Glutamatergic neuron (in vitro differentiated cells): ENCODE data around the gene DMBX1. TPM values are rescaled to one million over a fixed set of nuclear protein-coding genes. Genes with fewer than 3 reads are reported as not detected.
A peak's percentile ranks its signal among the peaks of the same experiment; 100 is the strongest.

Source experiments
- DNase-seq: peaks from one replicate; pipeline ENCODE4 v3.0.0; 2022
- H3K27ac Mint-ChIP-seq: one replicate; pipeline ENCODE4 v1.8.0; 2020; ENCODE audit warnings: mild to moderate bottlenecking, mixed read lengths, inconsistent platforms; ENCODE audit not compliant: unreplicated experiment
- H3K27me3 Mint-ChIP-seq: one replicate; pipeline ENCODE4 v1.8.0; 2020; ENCODE audit warnings: mild to moderate bottlenecking, moderate library complexity, mixed read lengths, inconsistent platforms; ENCODE audit not compliant: unreplicated experiment
- H3K36me3 Mint-ChIP-seq: one replicate; pipeline ENCODE4 v1.8.0; 2020; ENCODE audit warnings: mild to moderate bottlenecking, mixed read lengths, inconsistent platforms; ENCODE audit not compliant: unreplicated experiment
- H3K4me1 Mint-ChIP-seq: one replicate; pipeline ENCODE4 v1.8.0; 2020; ENCODE audit warnings: mild to moderate bottlenecking, low read depth, mixed read lengths, inconsistent platforms; ENCODE audit not compliant: unreplicated experiment
- H3K4me3 Mint-ChIP-seq: one replicate; pipeline ENCODE4 v1.8.0; 2020; ENCODE audit warnings: mild to moderate bottlenecking, mixed read lengths, inconsistent platforms; ENCODE audit not compliant: unreplicated experiment
- H3K9me3 Mint-ChIP-seq: one replicate; pipeline ENCODE4 v1.8.0; 2020; ENCODE audit warnings: mild to moderate bottlenecking, moderate library complexity, mixed read lengths, inconsistent platforms; ENCODE audit not compliant: unreplicated experiment
- CTCF ChIP-seq: fragments of 200-600 bp; sonication (generic); IDR thresholded peaks from one replicate; pipeline ENCODE4 v1.5.0; 2021; ENCODE audit not compliant: partially characterized antibody, unreplicated experiment
- total RNA-seq: library from RNA; stranded (reverse); fragmentation: NEBNext Ultra II Directional; extraction: Animal tissue kit (Norgen Biotek cat#: 25700); gene quantifications from one replicate; pipeline ENCODE4 v1.2.1, GENCODE V29; 2021; ENCODE audit not compliant: unreplicated experiment

DMBX1 gene
- total RNA-seq, 1 donor from 2014 or later, result not detected

- DNase-seq, result no peak
- no peak overlapping the region for H3K4me3 Mint-ChIP-seq
- H3K27me3 Mint-ChIP-seq, result peaks cover 32% of the 10 kb centered on the region
Observed at GRCh38 chr1:46464915-46465314, 24.7 kb upstream of the DMBX1 start.

GRCh38 chr1:46465981-46466476 is 23.6 kb upstream of the DMBX1 start:
- TF ChIP-seq CTCF, result no peak
- Mint-ChIP-seq H3K27me3 (peaks cover 28% of the 10 kb centered on the region), H3K27ac (no peak overlapping the region), H3K9me3 (peaks cover 7% of the 10 kb centered on the region), H3K4me3 (peak overlapping the region; percentile 78), H3K4me1 (peaks cover 17% of the 10 kb centered on the region), H3K36me3 (no peaks in the 10 kb centered on the region)
- no peak for DNase-seq

More at GRCh38 chr1:46464915-46465314, 24.7 kb upstream of the DMBX1 start:
- H3K9me3 Mint-ChIP-seq, result peaks cover 7% of the 10 kb centered on the region
- H3K36me3 Mint-ChIP-seq, result no peaks in the 10 kb centered on the region
- no peak for TF ChIP-seq CTCF
- no peak overlapping the region for H3K27ac Mint-ChIP-seq
- H3K4me1 Mint-ChIP-seq, result peaks cover 21% of the 10 kb centered on the region

DNA sequence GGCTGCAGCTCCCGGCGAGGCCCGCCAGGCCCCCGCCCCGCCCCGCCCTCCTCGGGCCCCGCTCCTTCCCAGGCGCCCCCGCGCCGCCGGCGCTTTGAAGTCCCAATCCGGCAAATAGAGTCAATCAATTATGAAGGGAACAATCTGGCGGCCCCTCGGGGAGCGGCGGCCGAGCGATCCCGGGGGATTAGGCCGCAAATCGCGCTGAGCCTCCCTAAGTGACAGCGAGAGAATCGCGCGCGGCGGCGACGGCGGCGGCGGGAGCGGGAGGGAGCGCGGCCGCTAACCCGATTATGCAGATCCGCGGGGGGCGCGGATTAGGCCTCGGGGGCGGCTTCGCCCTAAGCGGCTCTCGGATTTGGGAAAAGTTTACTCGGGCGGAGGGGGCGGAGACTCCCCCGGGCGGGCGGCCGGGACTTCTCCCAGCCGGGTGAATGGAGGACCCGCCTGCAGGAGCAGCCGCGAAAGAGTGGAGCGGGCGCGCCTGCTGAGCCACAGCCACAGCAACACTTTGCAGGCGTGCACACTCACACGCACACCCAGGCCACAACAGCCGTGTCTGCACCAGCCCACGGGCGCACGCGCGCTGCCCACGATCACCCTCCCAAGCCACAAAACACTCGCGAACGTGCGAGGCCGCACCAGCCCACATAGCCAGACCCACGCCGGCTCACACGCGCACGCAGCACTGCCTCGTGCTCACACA is 23.0 kb upstream of the DMBX1 start:
- no peak for TF ChIP-seq CTCF
- Mint-ChIP-seq H3K4me3 (peak overlapping the region; percentile 71), H3K4me1 (peaks cover 13% of the 10 kb centered on the region), H3K27me3 (peaks cover 27% of the 10 kb centered on the region), H3K9me3 (peaks cover 10% of the 10 kb centered on the region), H3K36me3 (no peaks in the 10 kb centered on the region), H3K27ac (no peak overlapping the region)
- peak; percentile 62 for DNase-seq

DNA sequence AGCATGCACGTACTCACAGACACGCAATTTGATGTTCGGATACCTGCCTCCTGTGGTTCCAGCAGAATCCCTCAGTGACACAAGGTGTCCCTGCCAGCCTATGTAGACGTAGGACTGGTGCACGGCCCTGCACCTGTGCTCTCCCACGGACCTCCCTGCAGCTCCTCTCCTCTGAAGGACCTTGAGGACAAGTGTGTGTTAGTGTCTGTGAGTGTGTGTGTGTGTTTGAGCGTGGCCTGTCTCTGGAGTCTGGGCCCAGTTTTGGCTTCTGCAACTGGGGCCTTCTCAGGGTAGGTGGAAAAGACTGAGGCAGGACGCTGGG is 22.5 kb upstream of the DMBX1 start:
- H3K4me3 Mint-ChIP-seq, result peak overlapping the region; percentile 71
- DNase-seq, result no peak
- no peaks in the 10 kb centered on the region for H3K36me3 Mint-ChIP-seq
- H3K27ac Mint-ChIP-seq, result no peak overlapping the region
- H3K4me1 Mint-ChIP-seq, result peaks cover 8% of the 10 kb centered on the region
- peaks cover 24% of the 10 kb centered on the region for H3K27me3 Mint-ChIP-seq
- no peak for TF ChIP-seq CTCF
- peaks cover 10% of the 10 kb centered on the region for H3K9me3 Mint-ChIP-seq

DNA sequence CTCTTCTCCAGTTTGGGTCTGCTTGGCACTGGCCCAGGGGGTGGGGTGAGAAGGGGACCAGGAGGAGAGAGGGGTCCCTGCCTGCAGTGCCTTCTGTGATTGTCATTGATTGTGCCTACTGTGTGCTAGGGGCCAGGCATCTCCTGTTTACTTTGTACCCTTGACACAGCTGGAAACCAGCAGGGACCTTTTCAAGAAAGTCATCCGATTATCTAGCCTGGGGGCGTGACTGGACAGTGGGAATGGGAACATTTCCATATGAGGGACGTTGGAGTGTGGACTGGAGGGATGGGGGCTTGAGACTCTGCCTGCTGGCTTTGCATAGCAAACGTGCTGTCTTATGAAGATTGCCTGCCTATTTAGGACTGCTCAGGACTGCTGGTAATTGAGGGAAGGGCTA is 19.8 kb upstream of the DMBX1 start:
- peaks cover 25% of the 10 kb centered on the region for H3K27me3 Mint-ChIP-seq
- no peaks in the 10 kb centered on the region for H3K36me3 Mint-ChIP-seq
- peaks cover 6% of the 10 kb centered on the region for H3K9me3 Mint-ChIP-seq
- H3K27ac Mint-ChIP-seq, result no peak overlapping the region
- TF ChIP-seq CTCF, result no peak
- no peak for DNase-seq
- H3K4me3 Mint-ChIP-seq, result no peak overlapping the region
- H3K4me1 Mint-ChIP-seq, result peaks cover 4% of the 10 kb centered on the region
